EL (cell line): ENCODE data around the gene LMBRD1.

ENCODE experiments used
- DNase-seq: peaks from one replicate; pipeline ENCODE4 v3.0.0-alpha.2; 2016

Gene LMBRD1

DNA sequence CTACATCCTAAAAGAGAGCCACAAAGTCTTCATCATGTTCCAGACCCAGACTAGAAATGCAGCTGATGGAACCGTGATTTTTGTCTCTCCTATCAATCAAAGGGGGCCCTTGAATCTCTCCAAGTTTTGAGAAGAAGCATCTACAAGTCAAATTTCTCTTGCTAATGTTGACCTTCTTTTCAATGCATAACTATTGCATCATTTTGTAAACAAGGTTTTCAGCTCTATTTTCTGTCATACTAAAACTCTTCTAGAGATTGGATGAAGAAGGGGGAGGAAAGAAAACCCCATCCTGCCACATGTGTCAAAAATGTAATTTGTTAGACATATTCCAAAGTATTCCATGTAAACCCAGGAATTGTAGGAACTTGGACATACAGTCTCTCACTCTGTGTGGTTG, 169.2 kb downstream of the LMBRD1 start:
- DNase-seq = no peak

DNA sequence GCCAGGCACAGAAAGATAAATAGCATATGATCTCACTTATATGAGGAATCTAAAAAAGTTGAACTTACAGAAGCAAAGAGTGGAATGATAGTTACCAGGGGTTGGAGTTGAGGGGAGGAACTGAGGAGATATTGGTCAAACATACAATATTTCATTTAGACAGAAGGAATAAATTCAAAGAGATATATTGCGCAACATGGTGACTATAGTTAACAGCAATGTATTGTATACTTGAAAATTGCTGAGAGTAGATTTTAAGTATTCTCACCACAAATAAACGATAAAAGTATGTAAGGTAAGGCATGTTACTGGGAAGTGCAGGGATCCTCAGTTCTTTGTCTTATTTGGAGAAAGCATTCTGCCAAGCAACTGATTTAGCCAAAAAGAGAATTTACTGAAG, 171.9 kb downstream of the LMBRD1 start:
- DNase-seq = no peak
